ENCODE results near the gene PKN3. TPM values are rescaled to one million over a fixed set of nuclear protein-coding genes. Genes with fewer than 3 reads are reported as not detected.

PKN3 gene
- total RNA-seq, 1 experiment from 2014 or later: 2.1 TPM

DNA sequence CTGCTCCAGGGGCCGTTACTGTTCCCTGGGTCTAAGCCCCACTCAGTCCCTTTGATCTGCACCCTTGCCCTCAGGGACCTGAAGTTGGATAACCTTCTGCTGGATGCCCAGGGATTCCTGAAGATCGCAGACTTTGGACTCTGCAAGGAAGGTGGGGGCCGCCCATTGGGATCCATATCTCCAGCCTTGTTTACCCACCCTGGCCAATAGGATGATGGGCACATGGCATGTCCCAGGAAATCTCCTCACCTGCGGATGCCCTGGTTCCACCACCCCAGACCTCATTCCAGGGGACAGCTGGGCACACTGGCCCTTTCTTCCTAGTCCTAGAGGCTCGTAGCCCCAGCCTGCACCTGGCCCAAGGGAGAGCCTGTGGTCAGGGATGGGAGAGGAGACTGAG, 16.2 kb downstream of the PKN3 start:
- TF ChIP-seq CTCF (IDR thresholded peaks at IDR 0.05; ENCODE audit: insufficient read depth in 1 of 2, low read depth in 1 of 2, low read length in 1 of 2, severe bottlenecking in 1 of 2, unreplicated experiment in 1 of 2): no peak
- no peaks in the 10 kb centered on the region for H3K36me3 ChIP-seq (ENCODE audit: control insufficient read depth, insufficient read depth, low read length)
- H3K9me3 ChIP-seq: no peaks in the 10 kb centered on the region
- no peak overlapping the region for H3K4me3 ChIP-seq (ENCODE audit: low read depth, low read length)
- Mint-ChIP-seq H3K27me3 (ENCODE audit: insufficient read depth, unreplicated experiment) (no peaks in the 10 kb centered on the region), H3K27ac (ENCODE audit: unreplicated experiment) (no peak overlapping the region), H3K9me3 (ENCODE audit: unreplicated experiment) (no peaks in the 10 kb centered on the region), H3K4me3 (ENCODE audit: unreplicated experiment) (no peak overlapping the region), H3K36me3 (ENCODE audit: insufficient read depth, unreplicated experiment) (peaks cover 19% of the 10 kb centered on the region), H3K4me1 (ENCODE audit: low read depth, unreplicated experiment) (peaks cover 14% of the 10 kb centered on the region)
- peaks cover 8% of the 10 kb centered on the region; the same call in 1 of the 2 replicates for H3K4me1 ChIP-seq
- ChIA-PET CTCF (interaction anchor here (0.6 kb wide), 2 partner anchors 53 to 538 kb away, joined by 5 read pairs; partner anchors contain the start of gene ZER1), POLR2A (no interaction called here)
- DNase-seq: peak; percentile 69 to 78
- intact Hi-C loops (cut with micrococcal nuclease; ENCODE audit: unreplicated experiment): no loop called here
- no TSS peak for BruUV-seq (replicated peaks)
- no peaks in the 10 kb centered on the region for H3K27me3 ChIP-seq (replicated peaks; ENCODE audit: control insufficient read depth, insufficient read depth, low read length)

DNA sequence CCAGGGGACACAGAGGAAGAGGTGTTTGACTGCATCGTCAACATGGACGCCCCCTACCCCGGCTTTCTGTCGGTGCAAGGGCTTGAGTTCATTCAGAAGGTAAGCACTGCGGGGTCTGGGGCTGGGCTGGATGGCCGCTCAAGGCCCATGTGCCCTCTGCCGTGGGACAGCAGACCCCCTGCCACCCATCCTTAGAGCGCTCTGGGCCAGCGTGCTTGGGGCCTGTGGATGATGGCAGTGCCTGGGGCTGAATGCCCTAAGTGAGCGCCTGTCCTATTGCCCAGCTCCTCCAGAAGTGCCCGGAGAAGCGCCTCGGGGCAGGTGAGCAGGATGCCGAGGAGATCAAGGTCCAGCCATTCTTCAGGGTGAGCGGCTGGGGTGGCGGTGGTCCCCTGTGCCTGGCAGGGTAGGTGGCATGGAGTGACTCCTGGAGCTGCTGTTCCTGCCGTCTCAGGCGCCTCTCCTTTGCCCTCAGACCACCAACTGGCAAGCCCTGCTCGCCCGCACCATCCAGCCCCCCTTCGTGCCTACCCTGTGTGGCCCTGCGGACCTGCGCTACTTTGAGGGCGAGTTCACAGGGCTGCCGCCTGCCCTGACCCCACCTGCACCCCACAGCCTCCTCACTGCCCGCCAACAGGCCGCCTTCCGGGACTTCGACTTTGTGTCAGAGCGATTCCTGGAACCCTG, 17.8 kb downstream of the PKN3 start:
- no peak for DNase-seq
- H3K4me3 ChIP-seq (ENCODE audit: low read depth, low read length): no peak overlapping the region
- ChIA-PET POLR2A (no interaction called here), CTCF (no interaction called here)
- H3K36me3 Mint-ChIP-seq (ENCODE audit: insufficient read depth, unreplicated experiment): peaks cover 32% of the 10 kb centered on the region
- no peaks in the 10 kb centered on the region for H3K36me3 ChIP-seq (ENCODE audit: control insufficient read depth, insufficient read depth, low read length)
- no peaks in the 10 kb centered on the region for H3K9me3 Mint-ChIP-seq (ENCODE audit: unreplicated experiment)
- H3K9me3 ChIP-seq: no peaks in the 10 kb centered on the region
- H3K27me3 ChIP-seq (replicated peaks; ENCODE audit: control insufficient read depth, insufficient read depth, low read length): no peaks in the 10 kb centered on the region
- intact Hi-C loops (cut with micrococcal nuclease; ENCODE audit: unreplicated experiment): no loop called here
- H3K4me3 Mint-ChIP-seq (ENCODE audit: unreplicated experiment): no peak overlapping the region
- BruUV-seq (replicated peaks): no TSS peak
- H3K27ac Mint-ChIP-seq (ENCODE audit: unreplicated experiment): no peak overlapping the region
- TF ChIP-seq CTCF (IDR thresholded peaks at IDR 0.05; ENCODE audit: insufficient read depth in 1 of 2, low read depth in 1 of 2, low read length in 1 of 2, severe bottlenecking in 1 of 2, unreplicated experiment in 1 of 2): no peak
- H3K27me3 Mint-ChIP-seq (ENCODE audit: insufficient read depth, unreplicated experiment): no peaks in the 10 kb centered on the region
- peaks cover 8% of the 10 kb centered on the region; the same call in 1 of the 2 replicates for H3K4me1 ChIP-seq
- peaks cover 19% of the 10 kb centered on the region for H3K4me1 Mint-ChIP-seq (ENCODE audit: low read depth, unreplicated experiment)

DNA sequence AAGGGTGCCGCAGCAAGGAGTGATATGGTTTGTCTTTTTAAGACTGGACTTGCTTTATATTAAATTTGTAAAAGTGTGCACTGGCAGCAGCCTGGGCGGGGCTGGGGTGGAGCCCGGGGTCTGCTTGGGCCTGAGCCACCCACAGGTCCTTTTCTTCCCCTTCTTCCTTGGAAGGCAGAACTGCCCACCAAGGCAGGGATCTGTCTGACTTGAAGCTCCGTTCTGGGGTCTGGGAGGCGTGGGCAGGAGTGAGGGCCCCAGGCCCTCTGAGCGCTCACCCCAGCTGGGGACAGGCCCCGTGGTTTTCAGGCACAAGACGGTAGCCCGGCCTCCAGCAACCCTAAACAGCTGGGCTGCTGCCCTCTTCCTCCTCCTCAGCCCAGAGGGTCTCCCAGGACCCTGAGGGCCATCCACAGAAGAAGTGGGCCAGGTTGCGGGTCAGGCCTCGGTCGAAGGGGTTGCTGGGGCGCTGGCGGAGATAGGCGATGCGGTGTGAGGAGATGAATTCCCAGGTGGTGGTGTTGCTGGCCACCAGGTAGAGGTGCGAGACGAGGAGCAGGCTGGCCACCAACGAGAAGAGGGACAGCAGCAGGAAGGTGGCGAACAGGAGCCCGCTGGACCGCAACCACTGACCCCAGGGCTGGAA, 18.7 kb downstream of the PKN3 start:
- TF ChIP-seq CTCF (IDR thresholded peaks at IDR 0.05; ENCODE audit: insufficient read depth in 1 of 2, low read depth in 1 of 2, low read length in 1 of 2, severe bottlenecking in 1 of 2, unreplicated experiment in 1 of 2): no peak
- no peak overlapping the region for H3K4me3 Mint-ChIP-seq (ENCODE audit: unreplicated experiment)
- Histone ChIP-seq H3K9me3 (no peaks in the 10 kb centered on the region), H3K4me1 (peaks cover 8% of the 10 kb centered on the region; the same call in 1 of the 2 replicates), H3K4me3 (ENCODE audit: low read depth, low read length) (no peak overlapping the region), H3K36me3 (ENCODE audit: control insufficient read depth, insufficient read depth, low read length) (no peaks in the 10 kb centered on the region), H3K27me3 (replicated peaks; ENCODE audit: control insufficient read depth, insufficient read depth, low read length) (no peaks in the 10 kb centered on the region)
- no peak overlapping the region for H3K27ac Mint-ChIP-seq (ENCODE audit: unreplicated experiment)
- intact Hi-C loops (cut with micrococcal nuclease; ENCODE audit: unreplicated experiment): no loop called here
- H3K36me3 Mint-ChIP-seq (ENCODE audit: insufficient read depth, unreplicated experiment): peaks cover 34% of the 10 kb centered on the region
- TSS peak; percentile 62 for BruUV-seq (replicated peaks)
- ChIA-PET POLR2A (no interaction called here), CTCF (no interaction called here)
- no peaks in the 10 kb centered on the region for H3K27me3 Mint-ChIP-seq (ENCODE audit: insufficient read depth, unreplicated experiment)
- H3K4me1 Mint-ChIP-seq (ENCODE audit: low read depth, unreplicated experiment): peaks cover 21% of the 10 kb centered on the region
- H3K9me3 Mint-ChIP-seq (ENCODE audit: unreplicated experiment): no peaks in the 10 kb centered on the region
- no peak for DNase-seq

Data from Caco-2 (cell line).